Hepatocyte (in vitro differentiated cells): Measurements from ENCODE around the gene ABHD8. TPM values are rescaled to one million over a fixed set of nuclear protein-coding genes. Genes with fewer than 3 reads are reported as not detected.

ENCODE experiments used
- DNase-seq: peaks from one replicate; pipeline ENCODE4 v3.0.0-alpha.2; 2016; ENCODE audit warnings: low spot score
- H2AFZ ChIP-seq: fragments of 200-600 bp; sonication (generic); 2 replicates; pipeline ENCODE4 v1.6.0; 2016; ENCODE audit warnings: antibody characterized with exemption, mild to moderate bottlenecking
- H3K27ac ChIP-seq: fragments of 200-600 bp; sonication (generic); 2 replicates; pipeline ENCODE4 v1.5.1; 2016; ENCODE audit warnings: mild to moderate bottlenecking
- H3K27me3 ChIP-seq: fragments of 200-600 bp; sonication (generic); 2 replicates; pipeline ENCODE4 v1.6.1; 2016
- H3K36me3 ChIP-seq: fragments of 200-600 bp; sonication (generic); replicated peaks from 2 replicates; pipeline ENCODE4 v1.5.1; 2016; ENCODE audit warnings: low read depth; ENCODE audit not compliant: insufficient read depth
- H3K4me1 ChIP-seq: fragments of 200-600 bp; sonication (generic); 2 replicates; pipeline ENCODE4 v1.5.1; 2016; ENCODE audit warnings: mild to moderate bottlenecking, moderate library complexity; ENCODE audit not compliant: insufficient read depth
- H3K4me2 ChIP-seq: fragments of 200-600 bp; sonication (generic); 2 replicates; pipeline ENCODE4 v1.6.0; 2016
- H3K4me3 ChIP-seq: fragments of 200-600 bp; sonication (generic); 2 replicates; pipeline ENCODE4 v1.5.1; 2016; ENCODE audit warnings: mild to moderate bottlenecking
- H3K79me2 ChIP-seq: fragments of 200-600 bp; sonication (generic); 2 replicates; pipeline ENCODE4 v1.6.0; 2017; ENCODE audit warnings: mild to moderate bottlenecking
- H3K9me2 ChIP-seq: fragments of 200-600 bp; sonication (generic); replicated peaks from 2 replicates; pipeline ENCODE4 v1.6.0; 2017; ENCODE audit warnings: mild to moderate bottlenecking; ENCODE audit not compliant: insufficient read depth
- H3K9me3 ChIP-seq: fragments of 200-600 bp; sonication (generic); 2 replicates; pipeline ENCODE4 v1.5.1; 2016; ENCODE audit warnings: low read depth, mild to moderate bottlenecking
- H4K20me1 ChIP-seq: fragments of 200-600 bp; sonication (generic); 2 replicates; pipeline ENCODE4 v1.6.0; 2016; ENCODE audit warnings: mild to moderate bottlenecking; ENCODE audit not compliant: insufficient read depth, poor library complexity, severe bottlenecking
- EZH2 ChIP-seq: fragments of 200-600 bp; sonication (generic); IDR thresholded peaks from 2 replicates; pipeline ENCODE4 v1.6.1; 2016; ENCODE audit warnings: antibody characterized with exemption, mild to moderate bottlenecking, borderline replicate concordance
- EZH2phosphoT487 ChIP-seq: fragments of 200-600 bp; sonication (generic); IDR thresholded peaks from one replicate; pipeline ENCODE4 v1.6.1; 2018; ENCODE audit warnings: antibody characterized with exemption, mild to moderate bottlenecking, low read depth, moderate library complexity; ENCODE audit not compliant: unreplicated experiment, severe bottlenecking
- WGBS: methylation state at CpG from one replicate; pipeline ENCODE4 v1.1.6; 2016; ENCODE audit warnings: low lambda C conversion rate; ENCODE audit errors: missing lambda C conversion rate; 5-methylcytosine and 5-hydroxymethylcytosine counted together
- polyA plus RNA-seq: library from polyadenylated mRNA; unstranded; fragments of >200 nt; fragmentation: Nextera tagmentation; extraction: Ambion mirVana; gene quantifications from 2 replicates; pipeline ENCODE4 v1.2.1, GENCODE V29; 2016
- total RNA-seq: library from RNA; depleted of rRNA; stranded (reverse); fragments of >200 nt; gene quantifications from 2 replicates; pipeline ENCODE4 v1.2.3, GENCODE V29; 2014
- TF ChIP-seq, protein P1 (sequence below): fragments of 200-600 bp; sonication (generic); IDR thresholded peaks from 2 replicates; pipeline ENCODE4 v1.5.1; 2016; ENCODE audit warnings: antibody characterized with exemption, mild to moderate bottlenecking; ENCODE audit not compliant: poor library complexity

The ABHD8 gene
- total and polyA plus RNA-seq, 2 experiments from 2014 or later, result 12.9 to 17.6 TPM

- Histone ChIP-seq H4K20me1 (peaks cover 7% of the 10 kb centered on the region), H3K4me1 (peaks cover 27% of the 10 kb centered on the region), H3K9me3 (no peaks in the 10 kb centered on the region), H3K79me2 (peaks cover 48% of the 10 kb centered on the region), H3K4me2 (no peak overlapping the region), H3K9me2 (no peaks in the 10 kb centered on the region), H3K4me3 (no peak overlapping the region), H3K36me3 (no peaks in the 10 kb centered on the region), H2AFZ (no peak overlapping the region), H3K27me3 (no peaks in the 10 kb centered on the region), H3K27ac (no peak overlapping the region)
- 77% methylated on average over 8 of the region's 8 CpGs for WGBS
- TF ChIP-seq EZH2, result no peak
- TF ChIP-seq, protein P1, sequence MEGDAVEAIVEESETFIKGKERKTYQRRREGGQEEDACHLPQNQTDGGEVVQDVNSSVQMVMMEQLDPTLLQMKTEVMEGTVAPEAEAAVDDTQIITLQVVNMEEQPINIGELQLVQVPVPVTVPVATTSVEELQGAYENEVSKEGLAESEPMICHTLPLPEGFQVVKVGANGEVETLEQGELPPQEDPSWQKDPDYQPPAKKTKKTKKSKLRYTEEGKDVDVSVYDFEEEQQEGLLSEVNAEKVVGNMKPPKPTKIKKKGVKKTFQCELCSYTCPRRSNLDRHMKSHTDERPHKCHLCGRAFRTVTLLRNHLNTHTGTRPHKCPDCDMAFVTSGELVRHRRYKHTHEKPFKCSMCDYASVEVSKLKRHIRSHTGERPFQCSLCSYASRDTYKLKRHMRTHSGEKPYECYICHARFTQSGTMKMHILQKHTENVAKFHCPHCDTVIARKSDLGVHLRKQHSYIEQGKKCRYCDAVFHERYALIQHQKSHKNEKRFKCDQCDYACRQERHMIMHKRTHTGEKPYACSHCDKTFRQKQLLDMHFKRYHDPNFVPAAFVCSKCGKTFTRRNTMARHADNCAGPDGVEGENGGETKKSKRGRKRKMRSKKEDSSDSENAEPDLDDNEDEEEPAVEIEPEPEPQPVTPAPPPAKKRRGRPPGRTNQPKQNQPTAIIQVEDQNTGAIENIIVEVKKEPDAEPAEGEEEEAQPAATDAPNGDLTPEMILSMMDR, result no peak
- no peak for TF ChIP-seq EZH2phosphoT487
- peak; percentile 3 for DNase-seq
Observed at GRCh38 chr19:17307876-17308377, 4.7 kb upstream of the ABHD8 start.

DNA sequence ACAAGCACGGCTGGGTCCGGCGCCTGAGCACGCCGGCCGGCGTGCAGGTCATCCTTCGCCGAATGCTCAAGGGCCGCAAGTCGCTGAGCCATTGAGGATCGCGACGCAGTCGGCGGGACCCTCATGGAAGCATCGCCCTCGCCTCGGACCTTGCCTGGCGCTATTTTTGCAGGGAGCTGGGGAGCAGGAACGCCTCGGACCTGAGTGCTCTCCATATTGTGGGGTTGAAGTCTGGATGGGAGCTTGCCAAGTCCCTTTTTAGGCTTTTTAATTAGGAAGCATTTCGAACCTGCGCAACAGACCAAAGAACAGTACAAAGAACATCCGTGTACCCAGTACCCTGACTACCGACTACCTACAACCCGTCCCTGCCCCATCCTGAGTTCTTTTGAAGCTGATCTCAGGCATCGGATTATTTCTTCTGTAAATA, 3.1 kb upstream of the ABHD8 start:
- no peak for TF ChIP-seq EZH2
- TF ChIP-seq EZH2phosphoT487, result no peak
- TF ChIP-seq, protein P1, result no peak
- Histone ChIP-seq H3K4me3 (peak overlapping the region; percentile 46), H4K20me1 (no peaks in the 10 kb centered on the region), H2AFZ (peak overlapping the region; percentile 40), H3K36me3 (no peaks in the 10 kb centered on the region), H3K9me2 (no peaks in the 10 kb centered on the region), H3K4me1 (peaks cover 25% of the 10 kb centered on the region), H3K9me3 (no peaks in the 10 kb centered on the region), H3K4me2 (peak overlapping the region; percentile 94), H3K27me3 (no peaks in the 10 kb centered on the region), H3K79me2 (peaks cover 44% of the 10 kb centered on the region), H3K27ac (peak overlapping the region; percentile 84)
- no peak for DNase-seq
- 7% methylated on average over 28 of the region's 28 CpGs for WGBS

DNA sequence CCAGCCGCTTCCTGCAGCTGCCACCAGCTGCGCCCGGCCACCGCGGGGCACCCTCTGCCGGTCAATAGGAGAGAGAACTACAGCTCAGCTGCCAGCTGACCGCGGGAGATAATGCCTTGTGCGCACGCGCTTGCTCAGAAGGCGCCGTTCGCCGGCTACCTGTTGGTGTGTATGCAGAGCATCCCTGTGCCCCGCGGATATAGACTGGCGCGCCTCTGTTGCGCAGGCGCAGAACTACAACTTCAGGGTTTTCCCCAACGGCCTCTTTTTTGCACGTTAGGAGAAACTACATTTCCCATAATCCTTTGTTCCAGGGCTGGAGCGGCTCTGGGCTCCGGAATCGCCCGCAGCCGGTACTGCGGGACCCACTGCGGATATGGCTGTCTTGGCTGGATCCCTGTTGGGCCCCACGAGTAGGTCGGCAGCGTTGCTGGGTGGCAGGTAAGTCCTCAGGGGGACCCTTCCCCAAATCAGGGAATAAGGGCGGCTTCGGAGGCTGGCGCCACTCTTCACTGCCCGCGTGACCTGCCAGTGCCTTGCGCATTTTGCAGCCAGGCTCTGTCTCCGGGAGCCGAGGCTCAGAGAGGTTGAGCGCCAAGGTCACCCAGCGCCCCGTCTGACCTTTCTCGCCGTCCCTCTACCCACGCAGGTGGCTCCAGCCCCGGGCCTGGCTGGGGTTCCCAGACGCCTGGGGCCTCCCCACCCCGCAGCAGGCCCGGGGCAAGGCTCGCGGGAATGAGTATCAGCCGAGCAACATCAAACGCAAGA, 2.5 kb upstream of the ABHD8 start, which contains the start of gene MRPL34:
MRPL34 (plus strand) TSS at position 356 of the 768 bp plus-strand sequence; CDS start at position 377, 21 bp downstream.
- no peaks in the 10 kb centered on the region for H3K9me3 ChIP-seq
- no peaks in the 10 kb centered on the region for H3K36me3 ChIP-seq
- H3K4me2 ChIP-seq, result peak within 1 kb of the TSS; percentile 94
- H3K27me3 ChIP-seq, result no peaks in the 10 kb centered on the region
- peak; percentile 99 for DNase-seq
- peak within 1 kb of the TSS; percentile 84 for H3K27ac ChIP-seq
- H3K79me2 ChIP-seq, result peaks cover 38% of the 10 kb centered on the region
- no peaks in the 10 kb centered on the region for H3K9me2 ChIP-seq
- WGBS, result under 1% methylated on average over 55 of the region's 55 CpGs
- H3K4me3 ChIP-seq, result peak within 1 kb of the TSS; percentile 46
- peak within 1 kb of the TSS; percentile 40 for H2AFZ ChIP-seq
- no peak for TF ChIP-seq EZH2
- TF ChIP-seq, protein P1, result peak; percentile 92
- no peaks in the 10 kb centered on the region for H4K20me1 ChIP-seq
- H3K4me1 ChIP-seq, result peaks cover 23% of the 10 kb centered on the region
